Sigmoid colon (tissue), 7 donors: ENCODE results near the gene UBE3A. TPM values are rescaled to one million over a fixed set of nuclear protein-coding genes. Genes with fewer than 3 reads are reported as not detected.

Experiments used
- DNase-seq: peaks from one replicate; pipeline ENCODE4 v3.0.0-alpha.2; 2019
- H3K27ac ChIP-seq, 4 donors: fragments of 200-600 bp; sonication (generic); one replicate each; pipeline ENCODE4 v1.5.1; 2016 to 2019; ENCODE audit warnings: mild to moderate bottlenecking in 1 of 4
- H3K27me3 ChIP-seq, 3 donors: fragments of 200-600 bp; sonication (generic); one replicate each; pipeline ENCODE4 v1.5.1; 2019; ENCODE audit warnings: mild to moderate bottlenecking in 1 of 3
- H3K36me3 ChIP-seq, 4 donors: fragments of 200-600 bp; sonication (generic); one replicate each; pipeline ENCODE4 v1.5.1; 2016 to 2019
- H3K4me1 ChIP-seq, 4 donors: fragments of 200-600 bp; sonication (generic); one replicate each; pipeline ENCODE4 v1.5.1; 2017 to 2019
- H3K4me3 ChIP-seq, 4 donors: fragments of 200-600 bp; sonication (generic); one replicate each; pipeline ENCODE4 v1.5.1; 2017 to 2019; ENCODE audit warnings: mild to moderate bottlenecking in 2 of 4, moderate library complexity in 1 of 4
- H3K9me3 ChIP-seq, 4 donors: fragments of 200-600 bp in 3 of 4; sonication (generic) in 3 of 4; one replicate each; pipeline versions ENCODE4 v1.5.1 to v1.6.1; 2013 to 2019
- CTCF ChIP-seq, 4 experiments: fragments of 450-650 bp in 3 of 4; fragments of 200-600 bp in 1 of 4; IDR thresholded peaks; one replicate each; pipeline ENCODE4 v1.5.1; 2016 to 2019; ENCODE audit warnings: antibody characterized with exemption in 4 of 4, mild to moderate bottlenecking in 3 of 4, moderate library complexity in 2 of 4
- EP300 ChIP-seq, 4 donors: sonication (generic); formaldehyde crosslinking; IDR thresholded peaks; one replicate each; pipeline ENCODE4 v1.6.1; 2017; ENCODE audit warnings: antibody characterized with exemption in 4 of 4
- POLR2A ChIP-seq, 2 donors: fragments of 450-650 bp; IDR thresholded peaks; one replicate each; pipeline ENCODE4 v1.6.1; 2016; ENCODE audit warnings: antibody characterized with exemption in 2 of 2, mild to moderate bottlenecking in 2 of 2, moderate library complexity in 2 of 2
- POLR2AphosphoS5 ChIP-seq, 4 donors: sonication (generic); formaldehyde crosslinking; IDR thresholded peaks; one replicate each; pipeline ENCODE4 v1.6.1; 2017; ENCODE audit warnings: antibody characterized with exemption in 4 of 4
- WGBS, 2 donors: extraction: QIAGEN DNeasy Blood & Tissue Kit; methylation state at CpG; one replicate each; pipeline ENCODE4 v1.1.7; 2013; 5-methylcytosine and 5-hydroxymethylcytosine counted together
- intact Hi-C: fragments of 100-400 bp; cut with DNase I; formaldehyde crosslinking; loops from one replicate; pipeline ENCODE4 v1.15.1; 2023
- polyA plus RNA-seq, 3 donors: library from polyadenylated mRNA; stranded (reverse); fragments of 200-250 nt; gene quantifications; one replicate each; pipeline ENCODE4 v1.2.3, GENCODE V29; 2013
- total RNA-seq, 4 donors: library from RNA; depleted of rRNA; stranded (reverse); fragments of >200 nt; gene quantifications; one replicate each; pipeline ENCODE4 v1.1.0, GENCODE V29; 2016
- donor health status: healthy with polysubstance abuse.
- donor health status: Bipolar disorder and iron deficiency.
- donor health status: healthy.

Gene UBE3A
- total and polyA plus RNA-seq, 7 donors: 12.6 to 103 (median 70.9) TPM

GRCh38 chr15:25407950-25408349, 30.9 kb downstream of the UBE3A start:
- Histone ChIP-seq H3K4me3 (no peak overlapping the region), H3K9me3 (no peaks in the 10 kb centered on the region), H3K36me3 (peaks cover 0 to 23% (median 4%) of the 10 kb centered on the region in 4 donors), H3K27me3 (no peaks in the 10 kb centered on the region), H3K4me1 (peaks cover 0 to 45% (median 35%) of the 10 kb centered on the region in 4 donors), H3K27ac (peak overlapping the region in 1 of 4 donors; percentile 18)
- TF ChIP-seq CTCF (IDR thresholded peaks at IDR 0.05): no peak
- TF ChIP-seq EP300 (IDR thresholded peaks at IDR 0.05): no peak
- TF ChIP-seq POLR2A (IDR thresholded peaks at IDR 0.05): no peak
- no peak for TF ChIP-seq POLR2AphosphoS5 (IDR thresholded peaks at IDR 0.05)
- DNase-seq: no peak
- intact Hi-C loops: no loop called here
- whole genome bisulfite sequencing, 2 donors: 67 to 86% methylated on average over 4 of the region's 4 CpGs

- WGBS, 2 donors: 85 to 92% methylated on average over 1 of the region's 1 CpG
- intact Hi-C loops: no loop called here
These were observed 32.0 kb downstream of the UBE3A start for GRCh38 chr15:25406846-25407245.

GRCh38 chr15:25406261-25406660, 32.6 kb downstream of the UBE3A start:
- Histone ChIP-seq H3K27ac (no peak overlapping the region), H3K27me3 (no peaks in the 10 kb centered on the region), H3K4me1 (peaks cover 0 to 41% (median 27%) of the 10 kb centered on the region in 4 donors), H3K9me3 (peaks cover 0 to 3% (median 0%) of the 10 kb centered on the region in 4 donors), H3K4me3 (no peak overlapping the region), H3K36me3 (peaks cover 0 to 35% (median 8%) of the 10 kb centered on the region in 4 donors)
- 81 to 82% methylated on average over 1 of the region's 1 CpG for WGBS, 2 donors
- DNase-seq: no peak
- intact Hi-C loops: no loop called here
- TF ChIP-seq CTCF (IDR thresholded peaks at IDR 0.05) (no peak), POLR2A (IDR thresholded peaks at IDR 0.05) (no peak), EP300 (IDR thresholded peaks at IDR 0.05) (no peak), POLR2AphosphoS5 (IDR thresholded peaks at IDR 0.05) (no peak)

More at GRCh38 chr15:25406846-25407245, 32.0 kb downstream of the UBE3A start:
- Histone ChIP-seq H3K27ac (no peak overlapping the region), H3K36me3 (peaks cover 0 to 34% (median 8%) of the 10 kb centered on the region in 4 donors), H3K9me3 (peaks cover 0 to 2% (median 0%) of the 10 kb centered on the region in 4 donors), H3K4me3 (no peak overlapping the region), H3K27me3 (no peaks in the 10 kb centered on the region), H3K4me1 (peaks cover 0 to 41% (median 30%) of the 10 kb centered on the region in 4 donors)
- no peak for DNase-seq
- TF ChIP-seq POLR2A (IDR thresholded peaks at IDR 0.05) (no peak), POLR2AphosphoS5 (IDR thresholded peaks at IDR 0.05) (no peak), CTCF (IDR thresholded peaks at IDR 0.05) (no peak), EP300 (IDR thresholded peaks at IDR 0.05) (no peak)

- no peaks in the 10 kb centered on the region for H3K27me3 ChIP-seq
- peaks cover 0 to 19% (median 17%) of the 10 kb centered on the region in 4 donors for H3K4me1 ChIP-seq
- intact Hi-C loops: no loop called here
- no peak for DNase-seq
- TF ChIP-seq POLR2A (IDR thresholded peaks at IDR 0.05) (no peak), EP300 (IDR thresholded peaks at IDR 0.05) (no peak), POLR2AphosphoS5 (IDR thresholded peaks at IDR 0.05) (no peak), CTCF (IDR thresholded peaks at IDR 0.05) (no peak)
- no peak overlapping the region for H3K4me3 ChIP-seq
- H3K9me3 ChIP-seq: peaks cover 0 to 3% (median 0%) of the 10 kb centered on the region in 4 donors
- H3K36me3 ChIP-seq: peaks cover 0 to 35% (median 8%) of the 10 kb centered on the region in 4 donors
- no peak overlapping the region for H3K27ac ChIP-seq
- 83 to 94% methylated on average over 2 of the region's 2 CpGs for WGBS, 2 donors
These were observed 35.1 kb downstream of the UBE3A start for GRCh38 chr15:25403771-25404170.

- H3K36me3 ChIP-seq: peaks cover 0 to 35% (median 8%) of the 10 kb centered on the region in 4 donors
- 97 to 99% methylated on average over 2 of the region's 2 CpGs for WGBS, 2 donors
- intact Hi-C loops: no loop called here
- no peak for DNase-seq
- H3K27ac ChIP-seq: no peak overlapping the region
- no peaks in the 10 kb centered on the region for H3K27me3 ChIP-seq
- H3K9me3 ChIP-seq: peaks cover 0 to 3% (median 0%) of the 10 kb centered on the region in 4 donors
- H3K4me1 ChIP-seq: peaks cover 0 to 6% (median 6%) of the 10 kb centered on the region in 4 donors
- TF ChIP-seq EP300 (IDR thresholded peaks at IDR 0.05) (no peak), POLR2AphosphoS5 (IDR thresholded peaks at IDR 0.05) (no peak), POLR2A (IDR thresholded peaks at IDR 0.05) (no peak), CTCF (IDR thresholded peaks at IDR 0.05) (no peak)
- no peak overlapping the region for H3K4me3 ChIP-seq
These were observed 36.5 kb downstream of the UBE3A start for GRCh38 chr15:25402342-25402741.
